Activated naive CD4-positive, alpha-beta T cell treated with anti-CD3 and anti-CD28 coated beads, Interleukin-2, amount 50 U/mL, for 72 hours (primary cell): Measurements from ENCODE around the gene PCNA. TPM values are rescaled to one million over a fixed set of nuclear protein-coding genes. Genes with fewer than 3 reads are reported as not detected.

Experiments
- ATAC-seq, 2 donors: fragments of 150-1000 bp; cut with Tn5 transposase; 2 replicates each; pipeline ENCODE4 v1.10.0; 2021; ENCODE audit warnings: mild to moderate bottlenecking in 2 of 2, moderate library complexity in 2 of 2
- DNase-seq, 2 donors: peaks; one replicate each; pipeline ENCODE4 v3.0.0; 2021 to 2022; ENCODE audit warnings: low spot score in 2 of 2
- H3K27ac Mint-ChIP-seq, 2 donors: one replicate each; pipeline ENCODE4 v1.8.0; 2022; ENCODE audit warnings: mild to moderate bottlenecking in 2 of 2, mixed read lengths in 2 of 2
- H3K36me3 Mint-ChIP-seq, 2 donors: one replicate each; pipeline ENCODE4 v1.8.0; 2022; ENCODE audit warnings: mixed read lengths in 2 of 2
- H3K9me3 Mint-ChIP-seq, 2 donors: one replicate each; pipeline ENCODE4 v1.8.0; 2022; ENCODE audit warnings: mixed read lengths in 2 of 2
- total RNA-seq, 2 donors: library from RNA; stranded (reverse); gene quantifications; one replicate each; pipeline ENCODE4 v1.2.3, GENCODE V29; 2022

The PCNA gene
- total RNA-seq, 2 donors from 2014 or later, result 484 to 697 TPM

DNA sequence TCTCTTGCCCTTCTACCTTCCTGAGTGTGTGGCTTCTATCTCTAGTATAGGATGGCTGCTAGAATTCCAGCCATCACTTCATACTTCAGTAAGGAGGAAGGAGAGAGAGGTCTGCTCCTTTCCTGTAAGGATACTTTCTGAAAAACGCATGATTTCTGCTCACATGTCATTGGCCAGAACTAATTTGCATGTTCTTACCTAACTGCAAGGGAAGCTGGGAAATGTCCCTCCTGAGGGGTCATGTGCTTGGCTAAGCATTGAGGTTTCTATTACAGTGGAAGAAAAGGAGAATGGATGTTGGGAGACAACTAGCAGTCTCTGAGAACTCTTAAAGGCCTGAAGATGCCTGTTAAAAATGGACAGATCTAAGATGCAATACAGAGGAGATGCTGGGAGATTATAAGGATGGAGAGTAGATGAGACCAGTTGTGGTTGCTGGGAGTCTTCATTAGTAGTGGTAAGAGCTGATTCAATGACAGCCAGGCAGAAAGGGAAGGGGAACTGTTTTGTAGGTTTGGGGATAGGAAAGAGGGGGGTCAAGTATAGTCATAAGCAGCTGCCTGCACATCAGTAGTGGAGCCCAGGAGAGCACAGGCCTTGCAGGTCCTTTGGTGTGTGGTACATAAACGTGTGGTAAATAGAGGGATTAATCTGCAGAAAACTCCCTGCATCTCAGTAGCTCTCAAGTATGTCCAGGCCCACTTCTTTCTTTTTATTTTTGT lies 27.3 kb upstream of the PCNA start:
- no peak for ATAC-seq
- H3K27ac Mint-ChIP-seq, result peak overlapping the region in 1 of 2 donors; percentile 10

DNA sequence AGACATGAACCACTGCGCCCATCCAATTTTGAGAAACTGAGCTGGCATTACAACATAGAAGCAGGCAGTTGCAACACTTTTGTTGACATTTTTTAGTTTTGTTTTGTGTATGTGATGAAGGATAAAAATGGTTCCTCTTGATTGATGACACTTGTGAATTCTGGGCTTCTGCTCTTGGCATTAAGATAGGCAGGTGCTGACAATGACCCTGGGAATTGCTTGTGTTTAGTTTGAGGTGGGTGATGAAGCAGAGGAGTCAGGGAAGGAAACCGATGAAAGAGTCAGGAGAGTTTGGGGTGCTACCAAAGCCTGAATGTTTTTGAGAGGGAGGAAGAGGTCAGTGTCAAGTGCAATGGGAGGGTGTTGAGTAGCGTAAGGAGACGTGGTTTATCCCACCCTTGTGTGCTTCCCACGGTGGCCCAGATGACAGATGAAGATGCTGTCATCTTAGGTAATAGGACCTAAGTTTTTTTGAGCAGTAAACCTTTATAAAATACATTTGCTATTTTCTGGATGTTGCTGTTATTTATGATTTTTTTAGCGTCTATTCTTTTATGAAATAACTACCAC lies 26.4 kb upstream of the PCNA start:
- DNase-seq, result no peak
- Mint-ChIP-seq H3K27ac (no peak overlapping the region), H3K36me3 (no peaks in the 10 kb centered on the region), H3K9me3 (no peaks in the 10 kb centered on the region)
- no peak for ATAC-seq

More for the DNA sequence above, 27.3 kb upstream of the PCNA start:
- DNase-seq, result no peak
- Mint-ChIP-seq H3K9me3 (no peaks in the 10 kb centered on the region), H3K36me3 (no peaks in the 10 kb centered on the region)

DNA sequence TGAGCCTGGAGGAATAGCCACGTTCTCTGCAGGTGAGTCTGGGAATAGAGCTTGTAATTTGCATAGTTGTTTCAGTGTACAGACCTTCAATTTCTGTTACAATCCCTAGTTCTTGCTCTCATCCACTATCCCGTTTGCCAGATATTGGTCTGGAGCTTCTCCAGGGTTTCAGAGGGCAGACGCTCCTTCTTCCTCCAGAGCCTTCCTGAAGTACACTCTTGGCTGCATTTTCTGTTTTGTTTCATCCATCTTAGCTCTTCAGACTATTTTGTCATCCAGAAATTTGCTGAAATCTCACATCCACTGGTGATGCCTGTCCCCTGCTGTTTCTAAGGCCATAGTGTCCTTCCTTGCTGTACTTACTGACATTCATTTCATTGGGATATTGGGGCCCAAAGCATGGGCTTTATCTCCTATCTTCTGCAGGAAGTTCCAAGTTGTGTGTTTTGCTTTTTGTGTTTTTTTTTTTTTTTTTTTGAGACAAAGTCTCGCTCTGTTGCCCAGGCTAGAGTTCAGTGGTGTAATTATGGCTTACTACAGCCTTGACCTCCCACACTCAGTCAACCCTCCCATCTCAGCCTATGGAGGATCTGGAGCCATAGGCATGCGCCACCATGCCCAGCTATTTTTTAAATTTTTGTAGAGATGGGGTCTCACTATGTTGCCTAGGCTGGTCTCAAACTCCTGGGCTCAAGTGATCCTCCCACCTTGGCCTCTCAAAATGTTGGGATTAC lies 25.8 kb upstream of the PCNA start:
- H3K27ac Mint-ChIP-seq, result no peak overlapping the region
- DNase-seq (no peak), ATAC-seq (no peak)
- no peaks in the 10 kb centered on the region for H3K36me3 Mint-ChIP-seq
- no peaks in the 10 kb centered on the region for H3K9me3 Mint-ChIP-seq

DNA sequence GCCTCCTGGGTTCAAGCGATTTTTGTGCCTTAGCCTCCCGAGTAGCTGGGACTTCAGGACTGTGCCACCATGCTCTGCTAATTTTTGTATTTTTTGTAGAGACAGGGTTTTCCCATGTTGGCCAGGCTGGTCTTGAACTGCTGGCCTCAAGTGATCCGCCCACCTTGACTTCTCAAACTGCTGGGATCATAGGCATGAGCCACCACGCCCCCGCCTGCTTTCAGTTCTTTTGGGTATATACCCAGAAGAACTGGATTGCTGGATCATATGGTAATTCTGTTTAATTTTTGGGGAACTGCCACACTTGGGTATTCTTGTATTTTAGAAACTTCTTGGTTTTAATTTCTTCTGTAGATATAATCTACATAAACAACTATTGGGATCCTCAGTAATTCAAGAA lies 24.1 kb upstream of the PCNA start:
- peak overlapping the region in 1 of 2 donors; percentile 64 for H3K27ac Mint-ChIP-seq
- H3K9me3 Mint-ChIP-seq, result no peaks in the 10 kb centered on the region
- H3K36me3 Mint-ChIP-seq, result no peaks in the 10 kb centered on the region
- ATAC-seq (peak in 1 of 2 donors; percentile 4), DNase-seq (no peak)

DNA sequence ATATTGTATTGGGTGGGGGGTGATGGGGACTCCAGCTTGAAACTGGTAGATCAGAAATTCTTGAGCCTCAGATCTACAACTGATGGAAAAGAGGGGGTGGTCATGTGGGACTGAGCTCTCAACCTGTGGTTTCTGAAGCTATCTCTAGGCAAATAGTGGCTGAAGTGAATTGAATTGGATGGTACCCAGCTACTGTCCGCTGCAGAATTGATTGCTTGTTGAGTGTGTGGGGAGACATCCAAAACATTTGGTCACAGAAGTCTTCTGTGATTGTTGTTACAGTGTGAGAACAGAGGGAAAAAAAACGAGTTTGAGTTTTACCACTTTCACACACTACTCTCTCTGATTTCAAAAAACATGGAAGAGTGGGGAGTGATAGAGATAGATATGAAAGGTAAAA lies 21.9 kb upstream of the PCNA start:
- no peak overlapping the region for H3K27ac Mint-ChIP-seq

DNA sequence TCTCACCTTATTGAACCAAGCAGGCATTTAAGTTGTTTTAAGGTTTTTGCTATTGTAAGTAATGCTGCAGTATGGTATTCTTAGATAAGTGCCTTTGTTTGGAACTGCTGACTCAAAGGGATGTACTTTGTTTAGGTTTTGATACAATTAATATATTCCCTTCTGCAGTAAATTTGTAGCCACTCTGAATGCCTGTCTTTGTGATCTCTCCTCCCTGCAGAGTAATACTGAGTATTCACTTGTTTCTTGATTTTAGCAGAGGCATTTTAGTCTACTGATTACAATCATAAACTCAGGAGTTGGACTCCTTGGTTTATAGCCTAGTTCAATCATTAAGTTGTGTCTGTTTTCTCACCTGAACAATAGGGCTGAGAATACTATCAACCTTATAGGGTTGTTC lies 20.4 kb upstream of the PCNA start:
- H3K27ac Mint-ChIP-seq, result no peak overlapping the region
- no peak for ATAC-seq
- H3K36me3 Mint-ChIP-seq, result no peaks in the 10 kb centered on the region
- DNase-seq, result no peak
- H3K9me3 Mint-ChIP-seq, result no peaks in the 10 kb centered on the region

More for the DNA sequence above, 21.9 kb upstream of the PCNA start:
- H3K9me3 Mint-ChIP-seq, result no peaks in the 10 kb centered on the region
- no peaks in the 10 kb centered on the region for H3K36me3 Mint-ChIP-seq
- no peak for DNase-seq
- no peak for ATAC-seq

DNA sequence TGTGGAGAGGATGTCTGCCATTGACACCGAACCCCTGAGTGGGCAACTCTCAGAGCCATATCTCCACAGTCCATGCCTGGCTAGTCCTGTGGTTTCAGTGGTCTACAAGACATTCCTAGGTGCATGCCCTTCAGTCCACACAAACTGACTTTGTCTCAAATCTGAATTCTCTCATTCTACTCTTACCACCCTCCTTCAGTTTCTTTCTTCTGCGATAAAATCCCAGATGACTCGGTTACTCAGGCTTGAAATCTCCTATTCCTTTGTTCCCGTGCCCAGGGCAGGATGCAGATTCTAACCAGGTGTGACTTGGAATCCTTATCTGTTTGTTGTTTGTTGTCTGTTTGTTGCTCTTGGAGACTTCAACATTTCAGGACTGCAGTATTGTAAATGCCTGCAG lies 16.3 kb upstream of the PCNA start:
- H3K27ac Mint-ChIP-seq, result no peak overlapping the region
- no peak for ATAC-seq

DNA sequence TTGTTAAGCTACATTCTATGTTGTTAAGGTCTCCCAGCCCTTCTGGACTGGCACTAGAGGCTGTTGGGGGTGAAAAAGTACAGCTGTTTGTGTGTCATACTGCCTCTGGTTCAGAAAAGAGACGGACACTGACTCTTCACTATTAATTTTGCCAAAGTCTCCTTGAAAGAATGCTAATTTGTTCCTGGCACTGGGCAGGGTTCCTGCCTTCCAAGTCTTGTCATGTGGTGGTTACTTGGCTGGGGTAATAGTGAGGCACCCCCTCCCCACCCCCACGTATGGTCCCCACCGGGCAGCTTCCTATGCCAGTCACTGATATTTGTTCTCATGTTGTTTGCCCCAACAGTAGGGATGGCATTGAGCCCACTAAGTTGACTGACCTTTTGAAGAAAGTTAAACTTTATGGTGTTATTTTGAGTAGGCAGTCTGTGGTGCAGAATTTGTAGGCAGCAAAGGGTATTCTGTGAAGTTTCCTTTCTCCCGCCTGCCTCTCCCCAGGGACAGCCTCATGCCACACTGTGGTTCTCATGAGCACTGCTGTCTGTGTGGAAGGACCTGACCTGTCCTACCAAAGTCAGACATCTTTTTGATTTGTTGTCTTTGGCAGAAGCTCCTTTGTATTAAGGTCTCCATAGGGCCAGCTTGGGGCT lies 15.7 kb upstream of the PCNA start:
- Mint-ChIP-seq H3K9me3 (no peaks in the 10 kb centered on the region), H3K27ac (no peak overlapping the region), H3K36me3 (no peaks in the 10 kb centered on the region)
- no peak for DNase-seq
- no peak for ATAC-seq

More for the DNA sequence above, 16.3 kb upstream of the PCNA start:
- no peak for DNase-seq
- no peaks in the 10 kb centered on the region for H3K9me3 Mint-ChIP-seq
- no peaks in the 10 kb centered on the region for H3K36me3 Mint-ChIP-seq

DNA sequence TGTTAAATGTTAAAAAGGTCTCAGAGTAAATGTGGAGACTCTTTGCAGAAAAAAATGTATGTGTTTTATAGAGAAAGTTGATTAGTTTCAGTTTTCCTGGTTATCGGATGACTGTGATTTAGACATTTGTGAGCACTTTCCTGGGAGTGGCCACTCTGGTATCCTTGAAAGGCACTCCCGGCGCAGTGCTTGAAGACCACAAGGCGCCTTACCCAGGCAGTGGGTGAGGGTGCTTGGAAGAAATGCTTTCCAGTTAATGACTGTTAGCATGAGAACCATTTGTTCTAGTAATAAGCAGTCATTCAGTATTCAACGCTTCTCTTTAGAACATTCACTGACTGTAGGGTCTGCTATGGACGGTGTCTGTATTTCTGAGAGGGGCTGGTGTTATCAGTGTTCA lies 14.2 kb upstream of the PCNA start:
- Mint-ChIP-seq H3K27ac (no peak overlapping the region), H3K36me3 (no peaks in the 10 kb centered on the region), H3K9me3 (no peaks in the 10 kb centered on the region)
- DNase-seq, result no peak
- ATAC-seq, result no peak

DNA sequence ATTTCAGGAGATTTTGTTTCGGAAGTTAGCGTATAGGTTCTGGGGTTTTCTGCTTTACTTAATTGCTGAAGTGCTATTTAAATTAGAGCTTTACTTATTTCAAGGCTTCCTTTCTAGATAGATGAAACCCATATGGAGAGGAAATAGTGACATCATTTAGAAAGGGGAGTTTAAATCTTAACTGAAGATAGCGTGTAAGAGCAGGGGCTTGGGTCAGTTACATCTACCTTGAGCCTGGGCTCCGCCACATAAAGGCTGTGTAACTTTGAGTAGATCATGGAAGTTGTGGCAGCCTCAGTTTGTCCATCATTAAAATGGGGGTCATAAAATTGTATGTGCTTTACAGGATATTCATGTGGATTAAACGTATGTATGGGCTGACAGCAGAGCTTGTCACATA lies 11.7 kb upstream of the PCNA start:
- no peaks in the 10 kb centered on the region for H3K9me3 Mint-ChIP-seq
- H3K27ac Mint-ChIP-seq, result no peak overlapping the region
- H3K36me3 Mint-ChIP-seq, result peaks cover 13 to 17% of the 10 kb centered on the region in 2 donors
- DNase-seq, result no peak
- no peak for ATAC-seq

DNA sequence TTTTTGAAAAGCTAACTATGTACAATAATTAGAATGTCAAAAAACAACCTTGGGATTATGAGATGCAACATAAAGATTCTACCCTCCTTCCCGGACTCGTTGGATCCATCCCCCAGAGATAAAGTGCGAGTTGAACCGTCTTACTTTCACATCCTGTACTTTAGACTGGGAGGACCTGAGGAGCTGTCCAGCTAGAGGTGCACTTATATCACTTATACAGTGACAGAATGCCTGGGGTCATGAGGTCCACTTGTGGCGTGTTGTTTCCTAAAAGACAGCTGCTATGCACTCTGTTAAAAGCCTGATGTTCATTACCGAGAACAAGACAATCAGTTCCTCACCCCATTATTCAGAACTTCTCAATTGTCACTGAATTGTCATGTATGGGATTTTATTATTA lies 9.1 kb upstream of the PCNA start:
- DNase-seq (no peak), ATAC-seq (no peak)
- no peaks in the 10 kb centered on the region for H3K9me3 Mint-ChIP-seq
- peaks cover 13 to 23% of the 10 kb centered on the region in 2 donors for H3K36me3 Mint-ChIP-seq
- H3K27ac Mint-ChIP-seq, result peak overlapping the region; percentile 6 to 97

DNA sequence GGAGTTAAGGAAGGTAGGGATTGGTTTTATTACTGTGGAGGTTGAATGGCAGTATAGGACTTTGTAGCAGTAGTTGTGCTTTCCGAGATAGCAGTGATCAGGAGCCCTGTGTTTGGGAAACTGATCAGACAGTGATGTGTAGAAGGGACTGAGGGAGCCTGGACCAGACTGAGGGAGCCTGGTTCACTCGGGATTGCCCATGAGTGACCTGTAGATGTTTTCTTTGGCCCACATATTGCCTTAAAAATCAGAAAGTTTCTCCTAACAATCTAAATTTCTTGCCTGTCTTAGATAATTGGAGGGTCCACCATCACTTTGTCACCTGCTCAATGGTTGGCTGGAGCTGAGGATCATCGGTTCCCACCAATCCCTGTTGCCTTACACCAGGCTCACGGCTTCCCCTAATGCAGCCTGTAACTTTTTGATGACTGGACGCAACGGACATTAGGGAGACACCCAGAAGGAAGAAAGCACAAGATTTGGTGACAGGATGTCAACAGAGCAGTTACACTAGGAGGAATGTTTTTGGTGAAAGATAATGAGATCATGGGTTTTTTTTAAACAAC lies 8.2 kb upstream of the PCNA start:
- ATAC-seq (no peak), DNase-seq (no peak)
- peaks cover 13 to 23% of the 10 kb centered on the region in 2 donors for H3K36me3 Mint-ChIP-seq
- peak overlapping the region; percentile 96 to 97 for H3K27ac Mint-ChIP-seq
- H3K9me3 Mint-ChIP-seq, result no peaks in the 10 kb centered on the region

DNA sequence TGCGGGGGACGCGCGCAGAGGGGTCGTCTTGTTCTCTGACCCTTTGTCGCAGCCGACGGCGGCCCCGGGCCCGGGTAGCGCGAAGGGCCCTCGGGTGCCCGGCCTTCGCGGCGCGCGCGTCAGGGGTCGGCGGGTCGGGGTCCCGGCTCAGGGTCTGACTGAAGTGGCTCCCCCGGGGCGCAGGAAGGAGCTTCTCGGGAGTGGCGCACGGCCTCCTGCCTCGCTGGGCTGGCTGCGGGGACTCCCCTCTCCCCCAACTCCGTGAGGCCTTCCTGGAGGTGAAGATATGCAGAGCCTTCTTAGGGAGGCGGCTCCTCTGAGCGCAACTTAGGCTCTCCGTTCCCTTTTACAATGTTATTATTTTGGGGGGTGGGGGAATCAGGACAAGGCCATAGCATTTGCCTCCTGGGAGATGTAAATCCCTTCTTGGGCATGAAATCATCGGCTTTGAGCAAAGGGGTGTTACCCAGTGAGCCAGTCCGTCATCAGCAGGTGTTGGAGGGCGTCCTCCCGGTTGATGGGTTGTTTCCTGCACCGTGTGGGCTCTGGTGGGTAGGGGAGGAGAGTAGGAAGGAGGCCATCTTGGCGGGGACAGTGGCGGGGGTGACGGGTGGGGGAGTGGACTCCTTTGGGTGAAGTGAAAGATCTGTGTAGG lies 7.6 kb upstream of the PCNA start:
- no peaks in the 10 kb centered on the region for H3K9me3 Mint-ChIP-seq
- H3K27ac Mint-ChIP-seq, result peak overlapping the region; percentile 96 to 97
- peak; percentile 69 to 81 for DNase-seq
- H3K36me3 Mint-ChIP-seq, result peaks cover 13 to 27% of the 10 kb centered on the region in 2 donors
- ATAC-seq, result peak; percentile 60 to 64

DNA sequence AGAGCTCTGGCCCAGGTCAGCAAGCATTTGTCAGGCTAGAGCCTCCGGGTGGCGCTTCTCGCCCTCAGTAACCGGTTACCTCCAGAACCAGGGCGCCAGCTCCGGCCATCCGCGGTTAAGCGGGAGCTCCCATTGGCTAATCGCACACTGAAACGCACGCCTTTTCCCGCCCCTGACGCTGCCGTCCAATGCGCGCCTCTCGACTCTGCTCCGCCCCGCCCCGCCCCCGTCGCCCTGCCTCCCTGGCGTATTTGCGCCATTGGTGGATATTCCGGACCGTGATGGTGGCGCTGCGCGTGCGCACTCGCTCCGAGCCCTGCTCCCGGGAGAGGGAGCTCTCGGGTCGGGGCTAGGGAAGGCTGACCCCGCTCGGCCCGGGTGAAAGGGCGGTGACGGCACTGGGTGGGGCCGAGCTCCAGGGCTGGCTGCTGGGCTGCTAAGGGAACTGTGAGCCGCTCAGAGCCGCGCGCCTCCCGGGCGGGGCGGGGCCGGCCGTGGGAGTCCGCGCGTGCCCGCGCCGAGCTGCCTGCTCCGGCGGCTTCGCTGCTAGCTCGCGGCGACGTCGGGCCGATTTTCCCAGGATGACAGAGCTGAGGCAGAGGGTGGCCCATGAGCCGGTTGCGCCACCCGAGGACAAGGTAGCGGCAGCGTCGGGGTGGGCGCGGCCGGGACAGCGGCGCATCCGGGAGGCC lies 6.9 kb upstream of the PCNA start, which contains the start of gene CDS2:
Gene CDS2 (plus strand): TSS at position 497 of the 692 bp plus-strand sequence. CDS start 85 bp downstream, at position 582.
- DNase-seq, result peak; percentile 99
- Mint-ChIP-seq H3K9me3 (no peaks in the 10 kb centered on the region), H3K27ac (peak within 1 kb of the TSS; percentile 96 to 97), H3K36me3 (peaks cover 13 to 28% of the 10 kb centered on the region in 2 donors)
- peak; percentile 88 to 92 for ATAC-seq

DNA sequence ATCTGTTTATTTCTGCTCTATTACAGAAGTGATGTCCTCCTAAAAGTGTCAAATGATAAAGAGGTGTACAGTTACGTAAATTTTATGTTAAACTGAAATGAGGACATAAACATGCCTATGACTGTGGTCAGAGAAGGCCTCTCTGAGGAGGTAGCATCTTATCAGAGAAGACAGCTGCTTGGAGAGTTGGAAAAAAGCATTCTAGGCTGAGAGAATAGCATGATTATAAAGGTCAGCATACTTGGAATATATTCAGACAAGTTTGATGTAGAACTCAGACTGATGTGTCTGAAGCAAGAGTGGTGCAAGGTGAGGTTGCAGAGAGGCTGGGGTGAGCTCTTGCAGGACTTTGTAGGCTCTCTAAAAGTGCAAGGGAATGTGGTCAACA lies 3.1 kb upstream of the PCNA start:
- Mint-ChIP-seq H3K36me3 (peaks cover 19 to 41% of the 10 kb centered on the region in 2 donors), H3K27ac (peak overlapping the region in 1 of 2 donors; percentile 9), H3K9me3 (no peaks in the 10 kb centered on the region)
- ATAC-seq, result no peak
- no peak for DNase-seq

DNA sequence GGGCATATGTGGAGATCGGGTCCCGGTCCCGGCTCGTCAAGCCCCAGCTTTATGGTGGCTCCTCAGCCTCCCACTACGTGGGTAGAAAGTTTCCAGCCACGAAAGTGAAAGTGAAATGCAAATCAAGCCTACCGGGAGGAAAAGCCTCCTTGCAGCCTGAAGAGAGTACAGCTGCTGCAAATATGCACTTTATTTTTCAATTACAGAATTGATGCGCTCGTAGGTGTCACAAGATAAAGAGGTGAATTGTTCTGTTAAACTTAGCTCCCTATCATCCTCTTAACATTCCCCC lies 373 bp upstream of the PCNA start:
- Mint-ChIP-seq H3K9me3 (no peaks in the 10 kb centered on the region), H3K36me3 (peaks cover 35 to 51% of the 10 kb centered on the region in 2 donors), H3K27ac (peak overlapping the region; percentile 93 to 98)
- ATAC-seq, result no peak
- DNase-seq, result no peak
